Mammary epithelial cell (primary cell): ENCODE results near the gene BPIFB4.

Source experiments
- CTCF ChIP-seq, 2 donors: IDR thresholded peaks in 1 of 2; conservative IDR thresholded peaks in 1 of 2; 2 replicates each; pipeline ENCODE4 v1.5.1; 2011 to 2012; ENCODE audit warnings: inconsistent platforms in 2 of 2, low read length in 2 of 2, mild to moderate bottlenecking in 2 of 2, control low read depth in 1 of 2, low read depth in 1 of 2; ENCODE audit not compliant: insufficient read depth in 1 of 2; ENCODE audit errors: extremely low read depth in 1 of 2
- EZH2 ChIP-seq: IDR thresholded peaks from 2 replicates; pipeline ENCODE4 v1.6.1; 2012; ENCODE audit warnings: low read length, inconsistent platforms, borderline replicate concordance

GRCh38 chr20:33065785-33066184 lies 13.7 kb upstream of the BPIFB4 start:
- TF ChIP-seq CTCF (conservative IDR thresholded peaks at IDR 0.05 in 1 of 2, IDR thresholded peaks at IDR 0.05 in 1 of 2; ENCODE audit: extremely low read depth in 1 of 2, insufficient read depth in 1 of 2, low read depth in 1 of 2, low read length in 2 of 2) (no peak), EZH2 (no peak)
